Type B pancreatic cell (in vitro differentiated cells): ENCODE results near the gene CDK18. TPM values are rescaled to one million over a fixed set of nuclear protein-coding genes. Genes with fewer than 3 reads are reported as not detected.

Experiments used
- DNase-seq: peaks from one replicate; pipeline ENCODE4 v3.0.0; 2021; ENCODE audit warnings: mixed read lengths; ENCODE audit not compliant: unreplicated experiment; ENCODE audit errors: extremely low spot score
- H3K27ac Mint-ChIP-seq: 2 replicates; pipeline ENCODE4 v1.8.0; 2021; ENCODE audit warnings: mild to moderate bottlenecking, mixed read lengths
- H3K27me3 Mint-ChIP-seq: 2 replicates; pipeline ENCODE4 v1.8.0; 2021; ENCODE audit warnings: mixed read lengths
- H3K36me3 Mint-ChIP-seq: 2 replicates; pipeline ENCODE4 v1.8.0; 2021; ENCODE audit warnings: mixed read lengths
- H3K4me1 Mint-ChIP-seq: one replicate; pipeline ENCODE4 v1.8.0; 2021; ENCODE audit warnings: mixed read lengths; ENCODE audit not compliant: unreplicated experiment
- H3K4me3 Mint-ChIP-seq: 2 replicates; pipeline ENCODE4 v1.8.0; 2021; ENCODE audit warnings: mild to moderate bottlenecking, mixed read lengths
- H3K9me3 Mint-ChIP-seq: 2 replicates; pipeline ENCODE4 v1.8.0; 2021; ENCODE audit warnings: mixed read lengths
- CTCF ChIP-seq: fragments of 200-600 bp; sonication (generic); conservative IDR thresholded peaks from 2 replicates; pipeline ENCODE4 v1.5.0; 2021; ENCODE audit warnings: antibody characterized with exemption, mild to moderate bottlenecking
- total RNA-seq: library from RNA; stranded (reverse); gene quantifications from 2 replicates; pipeline ENCODE4 v1.2.1, GENCODE V29; 2021; ENCODE audit warnings: low replicate concordance

CDK18 gene
- total RNA-seq, 1 donor from 2014 or later = 19.3 TPM

- H3K4me3 Mint-ChIP-seq = no peak overlapping the region
- no peak for DNase-seq
- peaks cover 17% of the 10 kb centered on the region for H3K27me3 Mint-ChIP-seq
- H3K27ac Mint-ChIP-seq = no peak overlapping the region
- peaks cover 22% of the 10 kb centered on the region for H3K4me1 Mint-ChIP-seq
- no peaks in the 10 kb centered on the region for H3K36me3 Mint-ChIP-seq
- no peak for TF ChIP-seq CTCF
- H3K9me3 Mint-ChIP-seq = no peaks in the 10 kb centered on the region
These were observed 28.7 kb downstream of the CDK18 start for GRCh38 chr1:205532996-205533735.

DNA sequence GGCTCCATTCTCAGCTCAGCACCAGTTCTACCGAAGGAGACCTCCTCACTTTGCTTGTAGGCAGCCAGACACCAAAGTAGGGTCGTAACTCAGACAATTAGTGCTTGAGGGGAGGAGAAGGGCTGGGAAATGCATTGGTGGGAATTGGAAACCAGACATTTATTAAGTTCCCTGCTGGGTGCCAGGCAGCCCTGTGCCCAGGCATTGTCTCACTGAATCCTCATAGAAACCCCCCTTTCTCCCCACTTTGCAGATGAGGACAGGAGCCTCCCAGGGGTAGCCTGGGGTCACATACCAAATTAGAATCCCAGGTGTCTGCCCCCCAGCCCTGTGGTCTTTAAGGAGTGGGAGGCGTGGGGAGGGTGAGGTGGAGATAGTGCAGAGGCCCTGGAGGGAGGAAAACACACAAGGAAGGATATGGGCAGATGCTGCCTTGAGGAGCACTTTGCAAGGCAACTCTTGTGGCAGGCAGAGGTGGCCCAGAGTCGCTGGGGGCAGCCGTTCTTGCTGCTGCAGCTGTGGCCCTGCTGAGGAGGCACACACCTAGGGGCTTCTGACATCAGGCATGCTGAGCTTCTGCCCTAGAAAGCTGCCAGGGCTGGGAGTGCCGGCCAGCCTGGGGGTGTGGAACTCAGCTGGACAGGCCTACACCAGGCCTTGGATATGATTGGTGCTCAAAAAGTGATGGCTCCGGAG is 29.4 kb downstream of the CDK18 start:
- no peak overlapping the region for H3K4me3 Mint-ChIP-seq
- no peak for DNase-seq
- TF ChIP-seq CTCF = no peak
- H3K9me3 Mint-ChIP-seq = no peaks in the 10 kb centered on the region
- no peaks in the 10 kb centered on the region for H3K36me3 Mint-ChIP-seq
- H3K27me3 Mint-ChIP-seq = peaks cover 17% of the 10 kb centered on the region
- no peak overlapping the region for H3K27ac Mint-ChIP-seq
- peaks cover 22% of the 10 kb centered on the region for H3K4me1 Mint-ChIP-seq

GRCh38 chr1:205534444-205534985 is 30.0 kb downstream of the CDK18 start:
- Mint-ChIP-seq H3K4me3 (no peak overlapping the region), H3K9me3 (no peaks in the 10 kb centered on the region), H3K36me3 (no peaks in the 10 kb centered on the region), H3K4me1 (peaks cover 22% of the 10 kb centered on the region), H3K27ac (no peak overlapping the region), H3K27me3 (peaks cover 17% of the 10 kb centered on the region)
- no peak for TF ChIP-seq CTCF
- DNase-seq = no peak

- H3K9me3 Mint-ChIP-seq = no peaks in the 10 kb centered on the region
- H3K27ac Mint-ChIP-seq = peak overlapping the region; percentile 64
- no peak for TF ChIP-seq CTCF
- peaks cover 22% of the 10 kb centered on the region for H3K4me1 Mint-ChIP-seq
- peaks cover 17% of the 10 kb centered on the region for H3K27me3 Mint-ChIP-seq
- no peaks in the 10 kb centered on the region for H3K36me3 Mint-ChIP-seq
- DNase-seq = no peak
- H3K4me3 Mint-ChIP-seq = no peak overlapping the region
These were observed 30.6 kb downstream of the CDK18 start for GRCh38 chr1:205535096-205535495.

DNA sequence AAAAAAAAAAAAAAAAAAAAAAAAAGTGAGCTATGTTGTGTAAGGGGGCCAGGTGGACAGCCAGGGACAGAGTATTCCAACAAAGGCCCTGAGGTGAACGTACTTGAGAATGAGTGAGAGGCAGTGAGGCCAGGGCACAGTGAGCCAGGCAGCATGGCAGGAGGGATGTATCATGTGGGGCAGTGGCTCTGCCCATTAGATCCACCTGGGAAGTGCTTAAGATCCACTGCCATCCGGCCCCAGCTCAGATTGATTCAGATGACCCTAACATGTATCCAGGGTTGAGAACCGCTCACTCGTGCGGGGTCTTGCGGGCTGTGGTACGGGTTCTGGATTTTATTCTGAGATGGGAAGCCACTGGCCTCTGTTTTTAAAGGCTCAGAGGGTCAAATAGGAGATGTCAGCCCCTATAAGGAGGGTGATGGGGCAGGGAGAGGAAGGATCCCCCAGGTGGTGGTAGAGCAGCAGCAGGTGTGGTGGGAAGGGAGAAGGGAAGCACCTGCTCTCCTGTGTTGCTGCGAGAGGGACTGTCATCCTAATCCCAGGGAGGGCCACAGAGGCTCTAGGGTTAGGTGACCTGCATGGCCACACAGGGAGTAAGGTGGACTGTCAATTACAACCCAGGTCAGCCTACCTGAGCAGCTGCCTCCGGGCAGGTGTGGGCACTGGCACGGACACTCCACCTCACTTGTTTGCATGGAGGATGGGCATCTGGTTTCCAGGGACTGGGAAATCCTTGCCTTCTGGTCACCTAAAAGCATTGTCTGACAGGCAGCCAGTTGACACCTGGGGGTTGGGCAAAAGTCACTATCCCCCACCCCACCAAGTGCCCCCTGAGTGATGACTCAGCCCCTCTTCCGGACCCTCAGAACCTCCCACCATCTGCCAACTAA is 31.6 kb downstream of the CDK18 start:
- no peaks in the 10 kb centered on the region for H3K36me3 Mint-ChIP-seq
- no peak overlapping the region for H3K27ac Mint-ChIP-seq
- peaks cover 14% of the 10 kb centered on the region for H3K27me3 Mint-ChIP-seq
- no peak overlapping the region for H3K4me3 Mint-ChIP-seq
- DNase-seq = peak; percentile 54
- H3K9me3 Mint-ChIP-seq = no peaks in the 10 kb centered on the region
- no peak for TF ChIP-seq CTCF
- H3K4me1 Mint-ChIP-seq = peaks cover 22% of the 10 kb centered on the region
